ENCODE data around the gene KLHDC4. TPM values are rescaled to one million over a fixed set of nuclear protein-coding genes. Genes with fewer than 3 reads are reported as not detected.

KLHDC4 gene
- total RNA-seq: 17.7 and 26.0 TPM in 2 replicates

GRCh38 chr16:87765776-87766484, at the start of gene KLHDC4:
KLHDC4 (minus strand) TSS chr16:87765986; CDS start chr16:87765890, 96 bp downstream.

Other genes with a start within 250 kb of the KLHDC4 start
- gene JPH3, start 163.5 kb downstream of the KLHDC4 start, total RNA-seq: not detected in 2 replicates
- 243 and 368 TPM in 2 replicates for gene SLC7A5, start 103.5 kb upstream of the KLHDC4 start, total RNA-seq
- gene CA5A, start 170.5 kb upstream of the KLHDC4 start, total RNA-seq: not detected in 2 replicates
- gene BANP, start 185.4 kb upstream of the KLHDC4 start, total RNA-seq: 11.9 and 14.2 TPM in 2 replicates

All from airway epithelial cell (primary cell).